H9 (cell line): ENCODE measurements around the gene UMPS. TPM values are rescaled to one million over a fixed set of nuclear protein-coding genes. Genes with fewer than 3 reads are reported as not detected.

ENCODE experiments used
- DNase-seq: peaks from one replicate; pipeline ENCODE4 v3.0.0-alpha.2; 2017
- H2AFZ ChIP-seq: one replicate; pipeline ENCODE4 v1.6.1; 2013; ENCODE audit warnings: mild to moderate bottlenecking, low read length, control low read depth, moderate library complexity
- H2AK5ac ChIP-seq: 2 replicates; pipeline ENCODE4 v1.6.1; 2013; ENCODE audit warnings: low read length, control low read depth, mixed read lengths; ENCODE audit not compliant: insufficient read length
- H2BK120ac ChIP-seq: one replicate; pipeline ENCODE4 v1.6.1; 2013; ENCODE audit warnings: low read depth, mild to moderate bottlenecking, low read length, control low read depth, inconsistent platforms; ENCODE audit not compliant: poor library complexity, severe bottlenecking
- H2BK12ac ChIP-seq: 2 replicates; pipeline ENCODE4 v1.6.1; 2013; ENCODE audit warnings: low read length, control low read depth, mixed read lengths, low read depth; ENCODE audit not compliant: insufficient read length
- H2BK15ac ChIP-seq: 2 replicates; pipeline ENCODE4 v1.6.1; 2013; ENCODE audit warnings: low read depth, low read length, control low read depth
- H2BK20ac ChIP-seq: one replicate; pipeline ENCODE4 v1.6.1; 2013; ENCODE audit warnings: low read depth, mild to moderate bottlenecking, low read length, control low read depth, inconsistent platforms; ENCODE audit not compliant: poor library complexity, severe bottlenecking
- H2BK5ac ChIP-seq: 2 replicates; pipeline ENCODE4 v1.6.1; 2013; ENCODE audit warnings: low read length, control low read depth, mixed read lengths; ENCODE audit not compliant: insufficient read length
- H3K14ac ChIP-seq: 2 replicates; pipeline ENCODE4 v1.6.1; 2013; ENCODE audit warnings: low read length, control low read depth; ENCODE audit not compliant: insufficient read depth
- H3K18ac ChIP-seq: 2 replicates; pipeline ENCODE4 v1.6.1; 2013; ENCODE audit warnings: low read depth, mild to moderate bottlenecking, mixed read lengths, low read length, control low read depth; ENCODE audit not compliant: insufficient read length
- H3K23ac ChIP-seq: 2 replicates; pipeline ENCODE4 v1.6.1; 2013; ENCODE audit warnings: low read length, control low read depth, mixed read lengths, low read depth; ENCODE audit not compliant: insufficient read length
- H3K23me2 ChIP-seq: 2 replicates; pipeline ENCODE4 v1.6.1; 2013; ENCODE audit warnings: low read depth, mild to moderate bottlenecking, mixed read lengths, low read length, control low read depth; ENCODE audit not compliant: insufficient read length, poor library complexity, severe bottlenecking
- H3K27ac ChIP-seq: 2 replicates; pipeline ENCODE4 v1.5.1; 2013; ENCODE audit warnings: low read length, control low read depth, mixed read lengths, low read depth; ENCODE audit not compliant: insufficient read length
- H3K27me3 ChIP-seq: 2 replicates; pipeline ENCODE4 v1.6.1; 2013; ENCODE audit warnings: low read length, control low read depth, inconsistent platforms; ENCODE audit not compliant: insufficient read depth
- H3K4ac ChIP-seq: 2 replicates; pipeline ENCODE4 v1.6.1; 2013; ENCODE audit warnings: low read depth, mild to moderate bottlenecking, control low read depth, inconsistent platforms, low read length, moderate library complexity
- H3K4me1 ChIP-seq: 2 replicates; pipeline ENCODE4 v1.6.1; 2013; ENCODE audit warnings: low read length, control low read depth, inconsistent platforms; ENCODE audit not compliant: insufficient read depth
- H3K4me2 ChIP-seq: 2 replicates; pipeline ENCODE4 v1.6.1; 2013; ENCODE audit warnings: low read length, control low read depth, mixed read lengths; ENCODE audit not compliant: insufficient read length, insufficient read depth
- H3K56ac ChIP-seq: 2 replicates; pipeline ENCODE4 v1.6.1; 2013; ENCODE audit warnings: low read depth, mild to moderate bottlenecking, mixed read lengths, low read length, control low read depth; ENCODE audit not compliant: insufficient read length
- H3K79me1 ChIP-seq: 2 replicates; pipeline ENCODE4 v1.6.1; 2013; ENCODE audit warnings: low read depth, mild to moderate bottlenecking, moderate library complexity, low read length, control low read depth, inconsistent platforms; ENCODE audit not compliant: insufficient read depth, poor library complexity, severe bottlenecking
- H3K79me2 ChIP-seq: 2 replicates; pipeline ENCODE4 v1.6.1; 2013; ENCODE audit warnings: low read length, control low read depth, inconsistent platforms; ENCODE audit not compliant: insufficient read depth
- H3K9ac ChIP-seq: 2 replicates; pipeline ENCODE4 v1.6.1; 2013; ENCODE audit warnings: low read length, control low read depth, mixed read lengths; ENCODE audit not compliant: insufficient read length; ENCODE audit errors: extremely low read depth
- H3K9me3 ChIP-seq: one replicate; pipeline ENCODE4 v1.6.1; 2013; ENCODE audit warnings: low read depth, low read length, inconsistent platforms; ENCODE audit not compliant: control insufficient read depth
- H3T11ph ChIP-seq: one replicate; pipeline ENCODE4 v1.6.1; 2013; ENCODE audit warnings: mild to moderate bottlenecking, low read length, control low read depth, inconsistent platforms
- H4K20me1 ChIP-seq: one replicate; pipeline ENCODE4 v1.6.1; 2013; ENCODE audit not compliant: control insufficient read depth, insufficient read length, insufficient read depth
- H4K5ac ChIP-seq: 2 replicates; pipeline ENCODE4 v1.6.1; 2013; ENCODE audit warnings: low read depth, mild to moderate bottlenecking, mixed read lengths, low read length, control low read depth; ENCODE audit not compliant: insufficient read length
- H4K8ac ChIP-seq: replicated peaks from 2 replicates; pipeline ENCODE4 v1.6.1; 2013; ENCODE audit warnings: low read length, control low read depth, mixed read lengths, low read depth; ENCODE audit not compliant: insufficient read length
- H4K91ac ChIP-seq: 2 replicates; pipeline ENCODE4 v1.6.1; 2013; ENCODE audit warnings: low read depth, mild to moderate bottlenecking, moderate library complexity, mixed read lengths, low read length, control low read depth; ENCODE audit not compliant: insufficient read length
- H3K27ac Mint-ChIP-seq, 3 experiments: 2 replicates in 2 of 3; 3 replicates in 1 of 3; pipeline ENCODE4 v1.8.0; 2020 to 2021; ENCODE audit warnings: mixed read lengths in 3 of 3, mild to moderate bottlenecking in 1 of 3, moderate library complexity in 1 of 3
- H3K27me3 Mint-ChIP-seq: 2 replicates; pipeline ENCODE4 v1.8.0; 2021; ENCODE audit warnings: low read depth, mild to moderate bottlenecking, moderate library complexity, mixed read lengths
- H3K36me3 Mint-ChIP-seq, 3 experiments: 2 replicates in 2 of 3; 3 replicates in 1 of 3; pipeline ENCODE4 v1.8.0; 2020 to 2021; ENCODE audit warnings: low read depth in 3 of 3, mixed read lengths in 3 of 3; ENCODE audit not compliant: insufficient read depth in 1 of 3
- H3K4me1 Mint-ChIP-seq, 2 experiments: 2 replicates each; pipeline ENCODE4 v1.8.0; 2020; ENCODE audit warnings: mixed read lengths in 2 of 2
- H3K4me3 Mint-ChIP-seq, 2 experiments: 2 replicates in 1 of 2; 3 replicates in 1 of 2; pipeline ENCODE4 v1.8.0; 2020 to 2021; ENCODE audit warnings: mild to moderate bottlenecking in 2 of 2, mixed read lengths in 2 of 2, moderate library complexity in 1 of 2
- H3K9me3 Mint-ChIP-seq, 2 experiments: 2 replicates in 1 of 2; 3 replicates in 1 of 2; pipeline ENCODE4 v1.8.0; 2020; ENCODE audit warnings: mild to moderate bottlenecking in 2 of 2, mixed read lengths in 2 of 2, moderate library complexity in 1 of 2
- CTCF ChIP-seq: fragments of 200-600 bp; sonication (generic); conservative IDR thresholded peaks from 3 replicates; pipeline ENCODE4 v1.8.0; 2021; ENCODE audit warnings: antibody characterized with exemption, mild to moderate bottlenecking
- WGBS: extraction: QIAGEN DNeasy Blood & Tissue Kit; methylation state at CpG from one replicate; pipeline ENCODE4 v1.1.7; 2013; ENCODE audit warnings: missing lambda C conversion rate, low lambda C conversion rate, mixed read lengths; ENCODE audit not compliant: insufficient read length; ENCODE audit errors: extremely low coverage; 5-methylcytosine and 5-hydroxymethylcytosine counted together
- total RNA-seq: library from RNA; stranded (reverse); gene quantifications from 2 replicates; pipeline ENCODE4 v1.2.1, GENCODE V29; 2021

UMPS gene
- total RNA-seq, 1 experiment from 2014 or later = 65.4 TPM

DNA sequence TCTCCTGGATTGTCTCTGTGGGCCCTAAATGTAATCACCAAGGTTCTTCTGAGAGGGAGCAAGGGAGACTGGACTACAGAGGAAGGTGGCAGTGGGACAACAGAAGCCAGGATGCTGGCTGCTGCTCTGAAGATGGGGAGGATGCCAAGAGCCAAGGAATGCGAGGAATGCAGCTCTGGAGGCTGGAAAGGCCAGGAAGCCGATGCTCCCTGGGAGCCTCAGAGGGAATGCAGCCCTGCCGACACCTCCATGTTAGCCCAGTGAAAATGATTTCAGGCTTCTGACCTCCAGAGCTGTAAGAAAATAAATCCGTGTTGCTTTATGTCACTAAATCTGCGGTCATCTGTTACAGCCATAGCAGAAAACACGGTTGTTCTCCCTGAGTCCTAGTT, 44.1 kb downstream of the UMPS start:
- no peak for TF ChIP-seq CTCF
- DNase-seq = peak; percentile 81
- H3K4me1 Mint-ChIP-seq = peaks cover 30 to 38% of the 10 kb centered on the region in 2 experiments

More for the DNA sequence above, 44.1 kb downstream of the UMPS start:
- H3T11ph ChIP-seq = no peak overlapping the region
- H3K79me1 ChIP-seq = peaks cover 3% of the 10 kb centered on the region
- H3K18ac ChIP-seq = no peak overlapping the region
- H3K79me2 ChIP-seq = no peaks in the 10 kb centered on the region
- H3K27ac Mint-ChIP-seq = peak overlapping the region; percentile 29 to 76 (median 51)
- H3K27me3 ChIP-seq = no peaks in the 10 kb centered on the region
- H3K36me3 Mint-ChIP-seq = peaks cover 34 to 72% (median 39%) of the 10 kb centered on the region in 3 experiments; a peak in 6 of 7 replicates
- H3K56ac ChIP-seq = no peak overlapping the region
- H3K27ac ChIP-seq = peak overlapping the region; percentile 49
- no peak overlapping the region for H2AK5ac ChIP-seq
- H4K5ac ChIP-seq = peak overlapping the region; percentile 33
- no peak overlapping the region for H2BK5ac ChIP-seq
- H4K20me1 ChIP-seq = no peaks in the 10 kb centered on the region
- no peak overlapping the region for H3K9ac ChIP-seq
- H3K27me3 Mint-ChIP-seq = no peaks in the 10 kb centered on the region
- no peaks in the 10 kb centered on the region for H3K23me2 ChIP-seq
- no peak overlapping the region; a peak in 2 of 5 replicates for H3K4me3 Mint-ChIP-seq
- no peak overlapping the region for H3K4ac ChIP-seq
- peaks cover 0 to 3% of the 10 kb centered on the region in 2 experiments; a peak in 1 of 5 replicates for H3K9me3 Mint-ChIP-seq
- no peak overlapping the region for H2BK12ac ChIP-seq
- H2BK20ac ChIP-seq = no peak overlapping the region
- H3K23ac ChIP-seq = no peak overlapping the region
- H4K91ac ChIP-seq = no peak overlapping the region
- H3K9me3 ChIP-seq = no peaks in the 10 kb centered on the region
- no peak overlapping the region for H2BK15ac ChIP-seq
- no peak overlapping the region for H2AFZ ChIP-seq
- H2BK120ac ChIP-seq = no peak overlapping the region
- no peak overlapping the region for H3K14ac ChIP-seq
- peaks cover 7% of the 10 kb centered on the region; the same call in 1 of the 2 replicates for H3K4me1 ChIP-seq
- no peak overlapping the region for H3K4me2 ChIP-seq
- no CpG with 5 or more reads among the region's 6 CpGs for WGBS
- no peak overlapping the region for H4K8ac ChIP-seq
